Activated CD4-positive, CD25-positive, alpha-beta regulatory T cell (primary cell): Measurements from ENCODE around the gene SMTNL2.

Experiments
- DNase-seq, 4 experiments: peaks; one replicate each; lab custom pipeline; 2025; lab: John Stamatoyannopoulos, UW

SMTNL2 gene

DNA sequence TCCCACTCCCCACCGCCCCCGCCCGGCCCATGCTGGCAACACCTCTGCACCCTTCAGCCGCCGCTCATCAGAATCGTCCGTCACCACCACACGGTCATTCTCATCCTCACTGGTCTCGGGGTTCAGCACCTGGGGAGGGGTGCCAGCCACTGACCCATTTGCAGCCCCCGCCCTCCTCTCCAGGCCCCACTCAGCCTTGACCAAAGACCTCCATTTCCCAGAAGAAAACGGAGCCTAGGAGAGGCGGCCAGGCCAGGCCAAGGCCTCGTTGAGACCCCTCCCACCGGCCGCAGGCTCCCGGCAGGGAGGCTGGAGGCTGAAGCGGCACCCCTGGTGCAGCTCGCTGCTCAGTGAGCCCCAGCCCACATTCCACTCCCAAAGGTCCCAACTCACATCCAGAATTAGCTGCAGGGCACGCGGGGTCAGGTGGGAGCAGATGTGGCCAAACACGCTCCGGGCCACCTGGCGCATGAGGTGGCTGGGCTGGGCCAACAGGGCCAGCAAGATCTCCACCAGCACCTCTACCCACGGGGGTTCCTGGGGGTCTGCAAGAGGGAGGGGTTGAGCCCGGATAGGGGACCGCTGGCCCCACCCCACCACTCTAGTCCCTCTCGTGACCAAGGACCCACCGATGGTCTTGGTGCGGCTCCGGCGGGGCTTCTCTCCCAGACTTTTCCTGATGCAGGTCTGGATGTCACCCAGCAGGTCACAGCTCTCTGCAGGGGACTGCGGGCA is 38.9 kb upstream of the SMTNL2 start:
- no peak for DNase-seq

DNA sequence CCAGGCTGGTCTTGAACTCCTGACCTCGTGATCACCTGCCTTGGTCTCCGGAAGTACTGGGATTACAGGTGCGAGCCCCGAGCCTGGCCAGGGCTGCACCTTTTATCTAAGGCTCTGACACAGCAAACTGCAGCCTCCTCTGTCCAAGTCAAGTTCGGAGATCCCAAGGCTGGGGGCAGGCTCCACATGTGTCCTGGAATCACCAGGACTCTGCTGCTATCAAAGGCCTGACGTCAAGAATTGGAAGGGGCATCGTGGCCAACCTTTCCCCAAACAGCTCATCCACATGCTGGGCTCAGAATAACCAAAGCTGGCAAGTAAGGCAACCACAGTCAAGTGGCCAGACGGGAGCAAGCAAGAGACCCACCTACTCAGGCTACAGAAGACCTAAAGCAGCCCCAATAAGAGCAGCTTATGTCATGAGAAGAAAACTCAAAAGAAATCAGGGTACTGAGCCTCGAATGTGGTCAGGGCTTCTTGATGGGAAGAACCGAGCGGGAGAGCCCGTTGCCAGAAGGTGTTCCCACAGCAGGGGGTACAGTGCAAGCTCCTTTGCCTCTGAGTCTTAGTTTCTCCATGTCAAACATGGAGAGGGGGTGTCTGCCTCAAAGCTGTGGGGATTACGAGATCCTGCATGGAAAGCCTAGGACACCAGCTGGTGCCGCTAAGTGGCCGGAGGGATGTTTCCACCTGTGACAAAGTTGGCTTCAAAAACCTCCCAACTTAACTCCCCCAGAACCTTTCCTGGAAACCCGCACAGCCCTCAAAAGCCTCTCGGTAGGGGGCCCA is 37.0 kb upstream of the SMTNL2 start:
- no peak for DNase-seq

DNA sequence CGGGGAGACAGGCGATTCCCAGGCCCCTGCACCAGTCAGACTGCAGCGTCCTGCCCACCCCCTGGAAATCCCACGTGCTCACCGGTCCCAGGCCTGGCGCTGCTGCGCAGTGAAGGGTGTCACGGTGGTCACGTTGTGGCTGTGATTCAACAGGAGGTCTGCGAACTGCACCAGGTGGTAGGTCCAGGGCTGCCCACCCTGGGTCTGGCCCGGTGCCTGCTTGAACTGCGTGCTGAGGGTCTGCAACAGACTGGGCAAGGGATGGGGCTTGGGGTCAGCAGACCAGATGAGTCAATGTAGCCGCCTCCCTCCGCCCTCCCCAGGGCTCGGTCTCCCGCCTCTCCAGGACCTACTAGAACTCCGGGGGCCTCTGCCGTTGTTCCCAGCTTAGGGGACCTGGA is 36.3 kb upstream of the SMTNL2 start:
- DNase-seq, result no peak

DNA sequence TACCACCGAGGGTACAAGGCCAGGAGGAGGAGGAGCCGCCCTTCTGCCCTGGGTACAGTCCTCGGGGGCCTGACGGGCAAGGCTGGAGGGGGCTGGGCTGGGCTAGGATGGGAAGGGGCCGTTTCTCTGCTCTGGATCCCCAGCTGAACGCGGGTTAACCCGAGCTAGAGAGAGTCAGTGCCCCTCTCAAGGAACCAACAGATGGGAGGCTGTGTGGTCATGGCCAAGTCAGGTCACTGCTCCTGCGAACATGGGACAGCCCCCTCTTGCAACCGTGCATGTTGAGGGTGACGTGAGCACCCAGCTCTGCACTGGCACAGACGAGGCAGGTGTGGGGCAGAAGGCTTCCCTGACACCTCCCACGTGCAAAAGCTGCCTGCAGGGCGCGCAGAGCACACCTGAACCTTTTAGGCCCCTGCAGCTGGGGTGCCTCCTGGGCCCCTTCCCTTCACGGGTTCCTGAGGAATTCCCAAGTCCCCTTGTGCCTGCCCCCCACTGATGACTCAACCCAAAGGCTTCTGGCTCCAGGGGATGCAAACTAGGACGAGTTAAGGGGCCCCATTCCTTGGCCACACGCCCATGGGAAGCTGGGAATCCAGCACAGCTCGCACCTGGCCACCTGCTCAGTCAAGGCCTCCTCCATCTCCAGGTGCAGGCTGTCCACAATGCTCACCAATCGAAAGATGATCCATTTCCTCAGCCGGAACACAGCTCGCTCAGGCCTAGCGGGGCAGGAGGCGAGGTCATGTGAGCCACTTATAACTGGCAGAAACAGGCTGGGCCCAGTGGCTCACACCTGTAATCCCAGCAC is 35.4 kb upstream of the SMTNL2 start:
- DNase-seq, result no peak

DNA sequence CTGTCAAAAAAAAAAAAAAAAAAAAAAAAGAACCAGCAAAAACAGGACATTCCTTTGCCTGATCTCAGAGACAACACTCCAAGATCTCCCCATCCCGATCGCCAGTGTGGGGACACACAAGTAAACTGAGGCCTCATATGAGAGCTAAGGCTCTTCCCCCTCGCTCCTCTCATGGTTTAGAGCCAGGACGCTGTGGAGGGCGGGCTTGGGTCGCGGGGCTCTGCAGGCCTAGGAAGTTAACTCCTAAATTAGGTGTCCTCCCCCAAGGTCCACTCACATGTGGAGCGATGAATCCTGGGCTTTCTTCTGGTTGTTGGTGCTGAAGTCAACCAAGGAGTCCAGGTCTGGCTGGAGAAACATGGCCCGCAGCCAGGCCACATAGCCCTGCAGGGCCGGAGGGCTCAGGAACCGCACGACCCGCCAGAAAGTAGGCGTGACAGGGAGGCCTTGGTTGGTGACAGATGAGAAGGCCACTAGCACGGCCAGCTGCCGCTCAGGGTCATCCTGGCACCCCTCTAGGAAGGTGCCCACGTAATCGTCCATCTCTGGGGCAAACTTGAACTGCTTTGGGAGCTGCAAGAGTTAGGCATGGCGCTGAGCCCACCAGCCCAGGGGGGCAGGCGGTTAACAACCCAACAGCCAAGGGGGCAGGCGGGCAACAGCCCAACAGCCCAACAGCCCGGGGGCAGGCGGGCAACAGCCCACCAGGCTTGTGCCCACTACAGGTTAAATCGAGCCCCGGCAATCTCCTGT is 34.4 kb upstream of the SMTNL2 start:
- no peak for DNase-seq

DNA sequence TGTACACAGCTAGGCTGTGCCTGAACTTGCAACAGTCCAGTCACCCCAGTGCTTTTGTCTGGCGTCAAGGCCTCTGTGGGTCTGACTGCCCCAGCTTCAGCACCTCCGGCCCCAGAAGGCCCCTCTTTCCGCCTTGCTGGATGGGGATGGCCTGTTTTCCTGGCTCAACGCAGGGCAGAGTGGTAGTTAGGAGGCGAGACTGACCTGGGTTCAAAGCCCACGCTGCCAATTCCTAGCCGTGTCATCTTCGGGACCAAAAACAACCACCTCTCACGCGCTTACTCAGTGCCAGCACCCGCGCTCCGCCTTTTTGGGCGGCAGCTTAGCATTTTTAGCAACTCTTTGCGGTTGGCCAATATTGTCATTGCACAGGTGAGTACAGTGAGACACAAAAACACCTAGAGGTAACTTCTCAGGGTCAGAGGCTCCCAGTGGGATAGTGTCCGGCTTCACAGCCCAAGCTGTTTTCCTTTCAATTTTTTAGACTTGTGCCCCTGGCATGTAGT is 33.7 kb upstream of the SMTNL2 start:
- DNase-seq, result no peak

DNA sequence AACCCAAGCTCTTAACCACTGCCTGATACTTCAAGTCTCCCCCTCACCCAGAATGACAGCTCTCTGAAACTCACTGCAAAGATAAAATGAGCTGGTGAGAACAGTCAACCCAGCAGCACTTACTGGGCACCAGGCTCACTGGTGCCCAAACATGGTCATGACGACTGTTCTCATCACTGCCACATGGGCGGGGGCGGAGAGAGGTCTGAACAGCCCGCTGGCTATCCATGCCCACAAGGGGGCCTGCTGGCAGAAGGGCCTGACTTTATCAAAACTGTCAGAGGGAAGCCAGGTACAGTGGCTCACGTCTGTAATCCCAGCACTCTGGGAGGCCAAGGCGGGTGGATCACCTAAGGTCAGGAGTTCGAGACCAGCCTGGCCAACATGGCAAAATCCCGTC is 33.2 kb upstream of the SMTNL2 start:
- DNase-seq, result no peak

DNA sequence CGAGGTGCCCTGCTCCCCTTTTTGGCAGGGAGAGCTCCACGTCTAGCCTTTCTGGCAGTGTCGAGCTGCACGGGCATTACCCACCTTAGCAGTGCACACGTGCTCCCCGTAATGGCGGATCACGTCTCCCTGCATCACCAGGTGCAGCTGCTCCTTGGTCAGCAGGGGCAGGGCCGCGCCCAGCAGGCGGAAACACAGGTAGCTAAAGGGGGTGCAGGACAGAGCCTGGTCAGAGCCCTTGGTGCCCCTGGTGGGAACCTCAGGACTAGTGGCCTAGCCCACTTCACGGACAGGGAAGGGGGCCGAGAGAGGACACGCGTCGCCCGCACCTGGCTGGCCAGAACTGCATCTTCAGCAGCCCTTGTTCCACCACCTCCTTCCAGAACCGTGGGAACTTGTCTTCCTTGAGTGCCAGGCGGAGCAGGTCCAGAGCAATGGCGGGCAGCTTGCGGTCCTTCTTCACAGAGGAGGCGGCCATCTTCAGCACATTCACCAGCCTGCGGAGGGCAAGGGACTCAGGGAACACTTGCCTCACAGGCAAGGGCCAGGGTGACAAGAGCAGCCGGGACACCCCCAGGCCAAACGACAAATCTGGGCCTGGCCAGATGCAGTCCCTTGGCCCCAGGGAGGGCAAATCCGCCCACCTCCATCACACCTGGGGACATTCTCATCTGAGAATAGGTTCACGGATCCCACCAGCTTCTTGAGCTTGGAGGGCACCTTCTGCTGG is 32.4 kb upstream of the SMTNL2 start:
- no peak for DNase-seq

DNA sequence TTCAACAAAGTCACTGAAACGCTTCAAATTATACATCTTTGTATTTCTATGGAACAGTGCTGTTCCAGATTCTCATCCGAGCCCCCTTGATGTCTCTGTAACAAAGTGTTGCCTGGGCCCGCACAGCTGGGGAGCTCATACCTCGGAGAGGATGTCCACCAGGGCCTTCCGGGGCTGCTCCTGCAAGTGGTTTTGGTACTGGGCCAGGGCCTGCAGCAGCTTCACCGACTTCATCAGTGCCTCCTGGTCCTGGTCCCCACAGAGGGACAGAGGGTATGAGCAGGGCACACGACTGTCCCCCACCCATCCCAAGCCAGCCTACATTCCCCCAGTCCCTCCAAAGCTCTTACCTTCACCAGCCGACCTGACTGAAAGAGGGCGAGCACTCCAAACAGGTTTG is 30.7 kb upstream of the SMTNL2 start:
- no peak for DNase-seq

DNA sequence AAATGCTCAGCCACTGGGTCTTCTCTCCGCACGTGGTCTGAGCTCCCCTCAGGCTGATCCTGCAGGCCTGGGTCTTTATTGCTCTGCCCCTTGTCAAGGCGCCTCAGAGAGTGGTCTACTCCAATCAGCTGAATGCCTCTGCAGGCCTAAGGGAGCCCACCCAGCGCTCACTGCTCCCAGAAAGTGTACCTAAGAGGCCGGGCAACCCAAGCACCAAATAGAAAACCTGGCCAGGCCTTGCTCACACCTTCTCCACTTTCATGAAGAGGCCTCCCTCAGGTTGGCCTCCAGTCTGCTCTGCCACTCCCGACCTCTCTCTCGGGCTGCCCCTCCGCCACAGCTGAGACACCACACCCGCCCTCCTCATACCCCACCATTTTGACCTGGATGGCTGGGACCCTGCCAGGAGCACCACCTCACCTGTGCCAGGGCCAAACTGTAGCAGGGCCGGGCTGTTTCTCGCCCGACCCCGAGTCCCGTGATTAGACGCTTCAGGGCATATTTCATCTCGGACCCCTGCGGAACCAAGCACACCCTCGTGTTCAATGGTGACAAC is 29.8 kb upstream of the SMTNL2 start:
- no peak for DNase-seq

DNA sequence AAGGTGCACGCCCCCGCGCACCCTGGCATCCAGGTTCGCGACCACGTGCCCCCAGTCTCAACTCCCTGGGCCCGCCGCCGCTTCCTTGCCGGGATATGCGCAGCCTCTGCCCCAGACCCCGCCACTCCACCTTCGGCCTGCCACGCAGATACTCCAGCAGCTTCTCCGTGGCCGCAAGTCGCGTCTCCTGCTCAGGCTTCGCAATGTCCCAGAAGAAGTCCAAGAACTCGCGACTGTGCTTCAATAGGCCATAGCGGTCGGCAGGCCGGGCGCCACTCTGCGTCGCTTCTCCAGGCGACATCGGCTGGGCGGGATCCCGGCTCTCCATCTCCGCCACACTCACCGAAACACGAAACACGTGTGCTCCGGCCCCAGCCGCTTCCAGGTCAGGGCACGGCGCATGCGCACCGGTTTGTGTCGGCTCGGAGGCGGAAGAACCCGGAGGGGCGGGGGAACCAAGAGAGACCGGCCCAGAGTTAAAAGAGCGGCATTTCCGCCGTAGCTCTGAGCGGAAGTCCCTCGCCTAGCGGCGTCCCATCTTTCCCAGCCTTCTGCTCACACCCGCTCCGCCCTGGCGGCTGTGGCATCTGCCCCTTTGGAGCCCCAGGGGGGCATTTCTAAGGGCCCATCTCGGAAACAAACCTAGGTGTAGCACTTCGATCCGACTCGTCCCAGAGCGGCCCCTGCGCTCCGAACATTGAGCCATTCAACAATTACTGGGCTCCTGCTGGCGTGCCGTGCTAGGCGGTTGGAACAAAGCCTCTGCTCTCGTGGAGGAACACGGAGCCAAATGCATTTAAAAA is 29.1 kb upstream of the SMTNL2 start, which contains the start of gene MYBBP1A:
TSS of gene MYBBP1A (minus strand) at position 388 of the 803 bp plus-strand sequence. CDS start at position 328, 60 bp downstream.
- peak; percentile 91 to 97 (median 92) for DNase-seq

DNA sequence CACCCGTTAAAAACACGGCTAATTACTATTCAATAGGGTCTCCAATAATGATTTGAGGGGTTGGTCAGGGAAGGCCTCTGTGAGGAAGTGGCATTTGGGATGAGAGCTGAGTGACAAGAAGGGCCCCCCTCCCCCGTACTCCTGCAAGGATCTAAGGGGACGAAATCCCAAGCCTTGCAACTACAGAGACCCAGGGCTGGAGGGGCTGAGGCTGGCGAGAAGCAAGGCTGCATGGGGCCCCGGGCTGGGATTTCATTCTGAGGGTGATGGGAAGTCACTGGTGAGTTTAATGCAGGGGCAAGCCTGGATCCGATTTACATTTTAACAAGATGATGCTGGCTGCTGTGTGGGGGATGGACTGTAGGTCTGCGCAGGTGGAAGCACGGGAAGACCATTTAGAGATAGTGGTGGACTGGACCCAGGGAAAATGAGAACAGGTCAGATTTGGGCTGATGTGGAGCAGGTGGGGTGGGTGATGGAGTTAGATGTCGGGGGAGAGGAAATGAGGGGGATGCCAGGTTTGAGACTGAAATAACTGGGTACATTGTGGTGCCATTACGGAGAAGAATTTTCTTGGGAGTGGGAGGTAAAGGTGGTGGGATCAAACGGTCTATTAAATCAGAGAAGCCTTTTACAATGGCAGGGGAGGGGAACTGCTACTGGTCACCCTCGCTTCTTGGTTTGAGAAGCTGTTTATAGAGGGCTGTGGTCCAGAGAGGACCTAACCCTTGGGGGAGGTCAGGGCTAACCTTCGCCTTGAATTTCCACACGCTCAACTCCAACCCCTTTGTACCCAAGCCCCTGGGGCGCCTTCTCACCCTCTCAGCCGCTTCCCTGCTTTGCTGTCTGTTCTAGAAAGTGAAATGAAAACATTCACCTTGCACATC is 28.2 kb upstream of the SMTNL2 start:
- no peak for DNase-seq

DNA sequence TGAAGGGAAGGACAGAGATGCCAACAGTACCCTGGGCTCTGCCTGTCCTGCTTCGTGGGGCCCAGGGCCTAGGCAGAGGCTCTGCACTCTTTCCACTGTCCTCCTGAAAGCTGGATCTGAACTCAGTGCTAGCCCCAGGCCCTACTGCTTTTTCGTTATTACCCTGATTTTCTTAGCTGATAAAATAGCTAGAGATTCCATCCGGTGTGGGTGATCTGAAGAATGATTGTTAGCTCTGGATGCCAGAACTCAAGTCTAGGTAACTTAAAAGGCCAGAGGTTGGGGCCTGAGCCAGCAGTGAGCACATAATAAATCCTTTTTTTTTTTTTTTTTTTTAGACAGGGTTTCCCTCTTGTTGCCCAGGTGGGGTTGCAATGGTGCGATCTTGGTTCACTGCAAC is 27.3 kb upstream of the SMTNL2 start:
- no peak for DNase-seq

DNA sequence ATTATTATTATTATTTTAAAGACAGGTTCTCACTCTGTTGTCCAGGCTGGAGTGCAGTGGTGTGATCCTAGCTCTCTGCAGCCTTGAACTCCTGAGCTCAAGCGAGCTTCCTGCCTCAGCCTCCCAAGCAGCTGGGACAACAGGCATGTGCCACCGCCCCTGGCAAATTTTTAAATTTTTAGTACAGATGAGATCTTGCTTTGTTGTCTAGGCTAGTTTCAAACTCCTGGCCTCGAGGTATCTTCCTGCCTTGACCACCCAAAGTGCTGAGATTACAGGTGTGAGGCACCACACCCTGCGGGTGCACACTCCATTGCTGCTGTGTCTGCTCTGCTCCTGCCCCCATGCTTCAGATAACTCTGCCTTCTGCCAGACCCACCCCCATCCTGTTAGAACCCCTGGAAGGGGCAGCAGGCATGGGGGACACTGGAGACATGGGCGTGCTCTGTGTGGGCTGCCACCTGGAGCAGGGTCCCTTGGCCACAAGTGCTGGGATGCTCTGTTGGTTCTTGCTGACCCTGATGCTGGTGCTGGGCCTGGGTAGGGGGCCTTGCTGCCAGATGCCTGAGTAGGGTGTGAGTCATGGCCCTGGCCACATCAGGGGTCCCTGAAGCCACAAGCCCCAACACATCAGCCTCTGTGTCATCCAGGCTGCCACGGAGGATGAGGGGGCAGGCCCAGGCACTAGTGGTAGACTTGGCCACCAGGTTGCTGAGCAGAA is 26.5 kb upstream of the SMTNL2 start:
- DNase-seq, result no peak

DNA sequence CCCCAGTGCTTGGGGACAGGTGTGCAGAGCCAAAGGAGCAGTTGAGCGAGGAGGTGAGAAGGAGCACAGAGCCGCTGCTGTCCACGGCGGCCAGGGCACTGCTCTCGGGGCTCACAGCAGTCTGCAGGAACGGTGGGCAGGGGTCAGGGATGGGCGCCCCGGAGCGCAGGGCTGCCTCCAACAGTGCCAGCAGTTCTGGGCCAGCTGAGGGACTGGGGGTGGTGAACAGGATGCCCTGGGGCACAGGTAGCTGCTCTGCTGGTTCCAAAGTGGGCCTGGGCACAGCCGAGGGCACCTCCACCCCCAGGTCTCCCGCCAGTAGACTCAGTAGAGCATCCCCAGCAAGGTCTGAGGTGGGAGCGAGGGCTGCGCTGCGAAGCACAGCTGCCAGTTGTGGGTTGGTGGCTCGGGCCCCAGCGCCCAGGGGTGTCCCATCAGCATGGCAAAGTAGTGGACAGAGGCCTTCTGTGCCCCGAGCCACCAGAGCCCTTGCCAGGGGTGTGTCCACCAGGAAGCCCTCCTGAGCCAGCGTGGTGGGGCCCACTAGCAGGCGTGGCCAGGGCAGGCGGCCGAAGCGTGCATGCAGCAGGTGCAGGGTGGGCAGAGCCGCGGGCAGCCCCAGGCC is 25.9 kb upstream of the SMTNL2 start:
- no peak for DNase-seq

DNA sequence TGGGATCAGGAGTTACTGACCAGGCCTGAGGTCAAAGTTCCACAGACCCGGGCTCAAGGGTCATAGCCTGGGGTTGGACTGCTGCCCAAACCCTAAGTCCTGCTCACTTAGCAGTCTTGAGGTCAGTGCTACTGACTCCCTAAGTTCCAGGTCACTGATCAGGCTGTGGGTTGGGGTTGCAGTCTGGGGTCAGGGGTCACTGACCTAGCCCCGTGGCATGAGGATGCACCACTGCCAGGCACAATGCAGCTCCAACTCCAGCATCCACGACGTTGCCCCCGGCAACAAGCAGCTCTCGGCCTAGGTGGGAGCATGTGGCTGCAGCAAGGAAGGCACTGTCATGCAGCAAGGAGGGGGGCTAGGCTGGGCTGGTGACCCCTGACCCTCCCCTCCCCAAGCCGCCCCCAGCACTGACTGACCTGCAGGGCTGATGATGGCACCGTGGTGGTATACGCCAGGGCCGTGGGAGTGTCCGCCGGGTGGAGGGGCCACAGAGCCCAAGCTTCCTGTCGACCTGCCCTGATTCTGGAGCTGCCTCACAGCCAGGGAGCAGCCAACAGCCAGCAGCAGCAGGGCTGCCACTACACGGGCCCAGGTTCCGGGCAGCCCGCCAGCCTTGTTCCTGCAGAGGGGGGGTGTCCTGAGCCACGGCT is 25.1 kb upstream of the SMTNL2 start:
- DNase-seq, result no peak

DNA sequence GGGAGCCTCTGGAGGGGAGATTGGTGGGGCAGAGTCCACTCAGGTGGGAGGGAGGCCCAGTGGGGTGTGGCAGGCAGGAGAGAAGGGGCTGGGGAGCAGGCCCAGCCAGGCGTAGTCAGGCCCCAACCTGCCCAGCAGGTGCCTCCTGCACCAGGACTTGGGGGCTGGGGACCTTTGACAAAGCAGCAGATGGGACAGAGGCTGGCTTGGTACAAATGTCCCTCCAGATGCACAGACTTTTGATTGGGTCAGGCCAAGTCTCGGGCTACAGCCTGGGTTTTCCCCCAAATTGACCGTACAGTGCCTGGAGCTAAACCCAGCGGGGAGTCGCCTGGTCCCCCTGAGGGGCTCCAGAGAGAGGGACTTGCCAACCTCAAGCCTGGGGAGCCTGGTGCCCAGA is 24.4 kb upstream of the SMTNL2 start:
- DNase-seq, result no peak
